Sigmoid colon (tissue), 7 donors: ENCODE data around the gene ATP10B. TPM values are rescaled to one million over a fixed set of nuclear protein-coding genes. Genes with fewer than 3 reads are reported as not detected.

Experiments
- DNase-seq: peaks from one replicate; pipeline ENCODE4 v3.0.0-alpha.2; 2019
- H3K27ac ChIP-seq, 4 donors: fragments of 200-600 bp; sonication (generic); one replicate each; pipeline ENCODE4 v1.5.1; 2016 to 2019; ENCODE audit warnings: mild to moderate bottlenecking in 1 of 4
- H3K27me3 ChIP-seq, 3 donors: fragments of 200-600 bp; sonication (generic); one replicate each; pipeline ENCODE4 v1.5.1; 2019; ENCODE audit warnings: mild to moderate bottlenecking in 1 of 3
- H3K36me3 ChIP-seq, 4 donors: fragments of 200-600 bp; sonication (generic); one replicate each; pipeline ENCODE4 v1.5.1; 2016 to 2019
- H3K4me1 ChIP-seq, 4 donors: fragments of 200-600 bp; sonication (generic); one replicate each; pipeline ENCODE4 v1.5.1; 2017 to 2019
- H3K4me3 ChIP-seq, 4 donors: fragments of 200-600 bp; sonication (generic); one replicate each; pipeline ENCODE4 v1.5.1; 2017 to 2019; ENCODE audit warnings: mild to moderate bottlenecking in 2 of 4, moderate library complexity in 1 of 4
- H3K9me3 ChIP-seq, 4 donors: fragments of 200-600 bp in 3 of 4; sonication (generic) in 3 of 4; one replicate each; pipeline versions ENCODE4 v1.5.1 to v1.6.1; 2013 to 2019
- EP300 ChIP-seq, 4 donors: sonication (generic); formaldehyde crosslinking; IDR thresholded peaks; one replicate each; pipeline ENCODE4 v1.6.1; 2017; ENCODE audit warnings: antibody characterized with exemption in 4 of 4
- POLR2A ChIP-seq, 2 donors: fragments of 450-650 bp; IDR thresholded peaks; one replicate each; pipeline ENCODE4 v1.6.1; 2016; ENCODE audit warnings: antibody characterized with exemption in 2 of 2, mild to moderate bottlenecking in 2 of 2, moderate library complexity in 2 of 2
- POLR2AphosphoS5 ChIP-seq, 4 donors: sonication (generic); formaldehyde crosslinking; IDR thresholded peaks; one replicate each; pipeline ENCODE4 v1.6.1; 2017; ENCODE audit warnings: antibody characterized with exemption in 4 of 4
- WGBS, 2 donors: extraction: QIAGEN DNeasy Blood & Tissue Kit; methylation state at CpG; one replicate each; pipeline ENCODE4 v1.1.7; 2013; 5-methylcytosine and 5-hydroxymethylcytosine counted together
- intact Hi-C: fragments of 100-400 bp; cut with DNase I; formaldehyde crosslinking; loops from one replicate; pipeline ENCODE4 v1.15.1; 2023
- polyA plus RNA-seq, 3 donors: library from polyadenylated mRNA; stranded (reverse); fragments of 200-250 nt; gene quantifications; one replicate each; pipeline ENCODE4 v1.2.3, GENCODE V29; 2013
- total RNA-seq, 4 donors: library from RNA; depleted of rRNA; stranded (reverse); fragments of >200 nt; gene quantifications; one replicate each; pipeline ENCODE4 v1.1.0, GENCODE V29; 2016
- TF ChIP-seq, protein P1 (sequence below), 4 experiments: fragments of 450-650 bp in 3 of 4; fragments of 200-600 bp in 1 of 4; IDR thresholded peaks; one replicate each; pipeline ENCODE4 v1.5.1; 2016 to 2019; ENCODE audit warnings: antibody characterized with exemption in 4 of 4, mild to moderate bottlenecking in 3 of 4, moderate library complexity in 2 of 4
- donor health status: healthy with polysubstance abuse.
- donor health status: Bipolar disorder and iron deficiency.
- donor health status: healthy.

The ATP10B gene
- total and polyA plus RNA-seq, 7 donors, result 0.16 to 57.7 (median 1.4) TPM

DNA sequence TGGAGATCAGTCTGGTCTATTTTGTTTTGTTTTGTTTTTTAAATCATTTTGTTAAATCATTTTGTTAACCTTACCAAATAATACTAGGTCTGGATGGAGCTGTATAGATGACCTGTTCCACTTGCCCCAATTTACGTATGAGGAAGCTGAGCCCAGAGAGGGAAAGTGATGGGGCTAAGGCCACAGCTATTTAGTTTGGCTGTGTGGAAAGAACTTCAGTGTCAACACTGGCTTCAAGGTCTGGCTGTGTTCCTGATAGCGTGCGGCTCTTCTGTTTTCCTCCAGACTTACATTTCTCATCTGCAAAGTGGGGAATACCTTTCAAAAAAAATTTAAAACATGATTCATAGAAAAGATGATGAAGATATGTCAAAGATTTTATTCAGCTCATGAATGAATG, 317.9 kb downstream of the ATP10B start:
- H3K36me3 ChIP-seq, result no peaks in the 10 kb centered on the region
- H3K27me3 ChIP-seq, result no peaks in the 10 kb centered on the region
- no peaks in the 10 kb centered on the region for H3K9me3 ChIP-seq
- intact Hi-C loops, result no loop called here
- H3K4me1 ChIP-seq, result no peaks in the 10 kb centered on the region
- TF ChIP-seq, protein P1, sequence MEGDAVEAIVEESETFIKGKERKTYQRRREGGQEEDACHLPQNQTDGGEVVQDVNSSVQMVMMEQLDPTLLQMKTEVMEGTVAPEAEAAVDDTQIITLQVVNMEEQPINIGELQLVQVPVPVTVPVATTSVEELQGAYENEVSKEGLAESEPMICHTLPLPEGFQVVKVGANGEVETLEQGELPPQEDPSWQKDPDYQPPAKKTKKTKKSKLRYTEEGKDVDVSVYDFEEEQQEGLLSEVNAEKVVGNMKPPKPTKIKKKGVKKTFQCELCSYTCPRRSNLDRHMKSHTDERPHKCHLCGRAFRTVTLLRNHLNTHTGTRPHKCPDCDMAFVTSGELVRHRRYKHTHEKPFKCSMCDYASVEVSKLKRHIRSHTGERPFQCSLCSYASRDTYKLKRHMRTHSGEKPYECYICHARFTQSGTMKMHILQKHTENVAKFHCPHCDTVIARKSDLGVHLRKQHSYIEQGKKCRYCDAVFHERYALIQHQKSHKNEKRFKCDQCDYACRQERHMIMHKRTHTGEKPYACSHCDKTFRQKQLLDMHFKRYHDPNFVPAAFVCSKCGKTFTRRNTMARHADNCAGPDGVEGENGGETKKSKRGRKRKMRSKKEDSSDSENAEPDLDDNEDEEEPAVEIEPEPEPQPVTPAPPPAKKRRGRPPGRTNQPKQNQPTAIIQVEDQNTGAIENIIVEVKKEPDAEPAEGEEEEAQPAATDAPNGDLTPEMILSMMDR (IDR thresholded peaks at IDR 0.05), result no peak
- no peak for TF ChIP-seq POLR2AphosphoS5 (IDR thresholded peaks at IDR 0.05)
- TF ChIP-seq EP300 (IDR thresholded peaks at IDR 0.05), result no peak
- no peak for TF ChIP-seq POLR2A (IDR thresholded peaks at IDR 0.05)
- no peak overlapping the region for H3K4me3 ChIP-seq
- H3K27ac ChIP-seq, result no peak overlapping the region
- DNase-seq, result no peak
- WGBS, 2 donors, result 91 to 97% methylated on average over 3 of the region's 3 CpGs

DNA sequence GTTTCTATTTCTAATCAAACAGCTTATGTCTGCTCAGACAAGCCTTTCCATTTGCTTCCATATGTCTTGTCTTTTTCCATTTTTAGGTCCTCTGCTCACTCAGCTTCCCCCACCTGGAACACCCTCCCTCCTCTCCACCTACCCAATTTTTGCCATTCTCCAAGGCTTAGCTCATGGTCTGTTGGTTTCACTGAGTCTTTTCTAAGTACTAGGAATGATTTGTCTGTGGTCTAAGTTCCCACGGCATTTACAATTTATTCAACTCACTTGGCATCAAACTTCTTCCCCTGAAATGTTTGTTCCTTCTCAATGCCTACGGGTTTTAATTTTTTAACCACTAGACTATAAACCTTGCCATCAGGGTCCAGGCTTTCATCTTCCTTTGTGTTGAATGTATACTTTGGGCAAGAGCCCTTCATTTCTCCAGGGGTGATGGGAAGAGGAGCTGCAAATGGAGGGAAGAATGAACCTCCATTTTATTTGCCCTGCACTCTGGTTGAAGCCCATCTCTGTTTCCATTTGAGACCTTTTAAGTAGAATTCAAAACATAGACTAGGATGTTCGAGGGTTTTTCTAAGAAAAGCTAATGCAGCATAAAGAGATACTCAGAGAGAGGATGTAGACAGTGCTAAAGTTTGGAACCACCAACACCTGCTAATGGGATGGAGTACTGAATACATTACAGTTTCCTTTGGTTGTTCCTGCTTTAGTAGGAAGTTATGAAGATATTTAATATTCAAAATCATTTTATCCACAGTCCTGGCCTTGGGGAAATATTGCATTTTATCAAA, 326.3 kb downstream of the ATP10B start:
- H3K27ac ChIP-seq, result no peak overlapping the region
- DNase-seq, result no peak
- no peaks in the 10 kb centered on the region for H3K9me3 ChIP-seq
- H3K36me3 ChIP-seq, result no peaks in the 10 kb centered on the region
- no peaks in the 10 kb centered on the region for H3K4me1 ChIP-seq
- TF ChIP-seq POLR2AphosphoS5 (IDR thresholded peaks at IDR 0.05), result no peak
- no peak for TF ChIP-seq EP300 (IDR thresholded peaks at IDR 0.05)
- TF ChIP-seq, protein P1 (IDR thresholded peaks at IDR 0.05), result no peak
- TF ChIP-seq POLR2A (IDR thresholded peaks at IDR 0.05), result no peak
- H3K4me3 ChIP-seq, result no peak overlapping the region
- no peaks in the 10 kb centered on the region for H3K27me3 ChIP-seq
- 86 to 90% methylated on average over 3 of the region's 3 CpGs for WGBS, 2 donors
- intact Hi-C loops, result no loop called here

DNA sequence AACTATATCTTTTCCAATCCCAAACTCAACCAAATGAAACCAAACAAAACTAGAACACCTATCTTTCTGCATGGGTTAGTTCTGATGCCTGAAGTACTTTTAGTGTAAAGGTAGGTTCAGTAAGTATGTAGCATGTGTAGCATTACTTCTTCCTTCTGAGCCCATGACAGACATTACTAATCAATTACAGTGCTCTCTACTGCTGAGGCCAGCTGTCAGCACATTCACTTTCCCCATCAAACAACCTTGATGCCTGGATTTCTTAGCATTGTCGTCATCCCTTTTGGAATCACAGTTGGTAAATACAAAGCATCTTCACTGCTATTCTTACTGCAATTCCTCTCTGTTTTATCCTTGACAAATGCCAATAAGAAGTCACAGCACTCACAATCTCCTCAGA, 327.2 kb downstream of the ATP10B start:
- WGBS, 2 donors, result 91 to 96% methylated on average over 1 of the region's 1 CpG

DNA sequence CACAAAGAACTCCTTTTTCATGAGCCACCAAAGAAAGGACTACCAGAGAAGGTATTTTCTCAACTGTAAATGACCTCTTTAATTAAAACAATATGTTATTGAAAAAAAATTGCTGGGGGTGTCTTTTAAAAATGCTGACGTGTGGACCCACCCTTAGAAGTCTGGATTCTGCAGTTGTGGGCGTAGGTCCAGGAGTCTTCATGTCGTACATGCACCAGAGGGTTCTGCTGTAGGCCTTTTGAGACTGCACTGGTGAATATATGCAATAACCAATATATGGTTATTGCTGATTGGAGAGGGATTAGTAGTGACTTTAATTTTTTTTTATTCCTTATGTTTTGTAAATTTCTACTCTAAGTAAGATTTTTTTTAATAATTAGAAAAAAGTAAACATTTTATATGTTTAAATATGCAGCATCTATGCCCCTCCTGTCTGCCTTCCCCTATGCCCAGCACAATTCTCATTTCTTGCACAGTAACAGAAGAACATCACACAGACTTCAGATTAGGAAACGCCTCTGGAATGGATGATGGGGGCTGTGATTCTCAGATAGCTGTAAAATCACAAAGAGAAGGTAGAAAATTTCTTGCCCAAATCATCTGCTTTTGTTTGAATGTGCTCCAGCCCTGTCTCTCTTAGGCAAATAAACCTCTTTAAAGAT, 328.4 kb downstream of the ATP10B start:
- no peak for DNase-seq
- Histone ChIP-seq H3K4me3 (no peak overlapping the region), H3K27me3 (no peaks in the 10 kb centered on the region), H3K4me1 (no peaks in the 10 kb centered on the region), H3K36me3 (no peaks in the 10 kb centered on the region), H3K9me3 (no peaks in the 10 kb centered on the region), H3K27ac (no peak overlapping the region)
- 83 to 88% methylated on average over 4 of the region's 4 CpGs for WGBS, 2 donors
- intact Hi-C loops, result no loop called here
- TF ChIP-seq POLR2AphosphoS5 (IDR thresholded peaks at IDR 0.05) (no peak), POLR2A (IDR thresholded peaks at IDR 0.05) (no peak)

More for the DNA sequence above, 327.2 kb downstream of the ATP10B start:
- Histone ChIP-seq H3K27ac (no peak overlapping the region), H3K4me3 (no peak overlapping the region), H3K36me3 (no peaks in the 10 kb centered on the region), H3K27me3 (no peaks in the 10 kb centered on the region), H3K4me1 (no peaks in the 10 kb centered on the region), H3K9me3 (no peaks in the 10 kb centered on the region)
- DNase-seq, result no peak
- intact Hi-C loops, result no loop called here
- TF ChIP-seq POLR2A (IDR thresholded peaks at IDR 0.05) (no peak), POLR2AphosphoS5 (IDR thresholded peaks at IDR 0.05) (no peak), EP300 (IDR thresholded peaks at IDR 0.05) (no peak)
- TF ChIP-seq, protein P1 (IDR thresholded peaks at IDR 0.05), result no peak

DNA sequence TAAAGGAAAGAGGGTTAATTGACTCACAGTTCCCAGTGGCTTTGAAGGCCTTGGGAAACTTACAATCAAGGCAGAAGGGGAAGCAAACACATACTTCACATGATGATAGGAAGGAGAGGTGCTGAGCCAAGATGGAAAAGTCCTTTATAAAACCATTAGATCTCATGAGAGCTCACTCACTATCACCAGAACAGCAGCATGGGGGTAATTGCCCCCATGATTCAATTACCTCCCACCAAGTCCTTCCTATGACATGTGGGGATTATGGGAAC, 330.7 kb downstream of the ATP10B start:
- no peak for DNase-seq
- intact Hi-C loops, result no loop called here
- no peak overlapping the region for H3K27ac ChIP-seq
- H3K4me1 ChIP-seq, result no peaks in the 10 kb centered on the region
- no peaks in the 10 kb centered on the region for H3K9me3 ChIP-seq
- no peak for TF ChIP-seq POLR2A (IDR thresholded peaks at IDR 0.05)
- no peak for TF ChIP-seq EP300 (IDR thresholded peaks at IDR 0.05)
- TF ChIP-seq, protein P1 (IDR thresholded peaks at IDR 0.05), result no peak
- no peak for TF ChIP-seq POLR2AphosphoS5 (IDR thresholded peaks at IDR 0.05)
- no peaks in the 10 kb centered on the region for H3K36me3 ChIP-seq
- H3K4me3 ChIP-seq, result no peak overlapping the region
- no peaks in the 10 kb centered on the region for H3K27me3 ChIP-seq
